Stimulated activated CD4-positive, alpha-beta T cell treated with anti-CD3 and anti-CD28 coated beads, Interleukin-4, amount 100 ng/mL, for 24 hours (primary cell): Measurements from ENCODE around the gene ZFYVE28.

Experiments
- DNase-seq: peaks from one replicate; pipeline ENCODE4 v3.0.0-alpha.2; 2020

Gene ZFYVE28

GRCh38 chr4:2407991-2408342 is 10.5 kb downstream of the ZFYVE28 start:
- no peak for DNase-seq

GRCh38 chr4:2406920-2407319 is 11.5 kb downstream of the ZFYVE28 start:
- no peak for DNase-seq

GRCh38 chr4:2406406-2406805 is 12.0 kb downstream of the ZFYVE28 start:
- DNase-seq, result no peak

GRCh38 chr4:2402941-2403340 is 15.5 kb downstream of the ZFYVE28 start:
- DNase-seq, result no peak

- no peak for DNase-seq
Observed at GRCh38 chr4:2402048-2402842, 16.2 kb downstream of the ZFYVE28 start.

GRCh38 chr4:2401610-2401983 is 16.8 kb downstream of the ZFYVE28 start:
- DNase-seq, result no peak

GRCh38 chr4:2400841-2401609 is 17.4 kb downstream of the ZFYVE28 start:
- DNase-seq, result no peak

- DNase-seq, result no peak
Observed at GRCh38 chr4:2399631-2400190, 18.7 kb downstream of the ZFYVE28 start.

GRCh38 chr4:2399216-2399615 is 19.2 kb downstream of the ZFYVE28 start:
- DNase-seq, result no peak

GRCh38 chr4:2397596-2398379 is 20.7 kb downstream of the ZFYVE28 start:
- no peak for DNase-seq

GRCh38 chr4:2396781-2397368 is 21.6 kb downstream of the ZFYVE28 start:
- DNase-seq, result no peak

GRCh38 chr4:2395584-2395983 is 22.9 kb downstream of the ZFYVE28 start:
- no peak for DNase-seq

- no peak for DNase-seq
Observed at GRCh38 chr4:2395038-2395437, 23.4 kb downstream of the ZFYVE28 start.

GRCh38 chr4:2394528-2394927 is 23.9 kb downstream of the ZFYVE28 start:
- no peak for DNase-seq

GRCh38 chr4:2393353-2394270 is 24.8 kb downstream of the ZFYVE28 start:
- no peak for DNase-seq

GRCh38 chr4:2390784-2391421 is 27.5 kb downstream of the ZFYVE28 start:
- no peak for DNase-seq

GRCh38 chr4:2390146-2390545 is 28.3 kb downstream of the ZFYVE28 start:
- no peak for DNase-seq

GRCh38 chr4:2389691-2390090 is 28.8 kb downstream of the ZFYVE28 start:
- no peak for DNase-seq

GRCh38 chr4:2388429-2389182 is 29.8 kb downstream of the ZFYVE28 start:
- no peak for DNase-seq

GRCh38 chr4:2387829-2388228 is 30.6 kb downstream of the ZFYVE28 start:
- no peak for DNase-seq
